Measurements from ENCODE around the gene NKAPD1. TPM values are rescaled to one million over a fixed set of nuclear protein-coding genes. Genes with fewer than 3 reads are reported as not detected.

NKAPD1 gene
- total and polyA plus RNA-seq, 2 of the 13 experiments (the other 11 are each of a cell fraction or from before 2014, with no cell fraction given): 11.2 to 22.5 TPM

- TF ChIP-seq ZGPAT (CRISPR knock-in tag; IDR thresholded peaks at IDR 0.05) (peak; percentile 94), NFRKB (IDR thresholded peaks at IDR 0.05) (no peak), MLXIP (CRISPR knock-in tag; IDR thresholded peaks at IDR 0.05; ENCODE audit: borderline replicate concordance) (no peak; the same call in 1 of the 2 replicates), ZNF646 (CRISPR knock-in tag; IDR thresholded peaks at IDR 0.05) (no peak), EHMT2 (IDR thresholded peaks at IDR 0.05; ENCODE audit: borderline replicate concordance, low read depth, low read length) (no peak), ZNF615 (CRISPR knock-in tag; IDR thresholded peaks at IDR 0.05; ENCODE audit: borderline replicate concordance) (peak; percentile 35), ZNF567 (CRISPR knock-in tag; IDR thresholded peaks at IDR 0.05; ENCODE audit: borderline replicate concordance) (no peak), ZNF256 (CRISPR knock-in tag; conservative IDR thresholded peaks at IDR 0.05) (peak; percentile 43; the same call in 1 of the 2 replicates), ZNF691 (CRISPR knock-in tag; IDR thresholded peaks at IDR 0.05; ENCODE audit: borderline replicate concordance, low read depth) (peak; percentile 96), THAP7 (CRISPR knock-in tag; IDR thresholded peaks at IDR 0.05) (peak; percentile 90), LCORL (IDR thresholded peaks at IDR 0.05) (no peak), LCORL (CRISPR knock-in tag; IDR thresholded peaks at IDR 0.05) (peak; percentile 77), TCF12 (IDR thresholded peaks at IDR 0.05) (no peak), TCF12 (CRISPR knock-in tag; IDR thresholded peaks at IDR 0.05) (no peak), KDM5A (IDR thresholded peaks at IDR 0.05; ENCODE audit: borderline replicate concordance, low read length) (peak; percentile 94; the same call in 1 of the 2 replicates)
Observed at GRCh38 chr11:112024773-112025678, 49.1 kb upstream of the NKAPD1 start, which contains the start of gene DLAT (continued).
